Fibroblast of lung (primary cell): ENCODE results near the gene ARSA. TPM values are rescaled to one million over a fixed set of nuclear protein-coding genes. Genes with fewer than 3 reads are reported as not detected.
"Not testable (repeated sequence)": the region's sequence is repeated elsewhere in the genome, so short reads cannot be mapped to it uniquely, and the experiment has no call there.

Experiments used
- DNase-seq, 2 donors: peaks; one replicate each; pipeline versions ENCODE4 v3.0.0 to v3.0.0-alpha.2; 2010; ENCODE audit warnings: low read depth in 2 of 2
- H2AFZ ChIP-seq: 2 replicates; pipeline ENCODE4 v1.5.1; 2012; ENCODE audit warnings: low read length, control low read depth, inconsistent platforms
- H3K27ac ChIP-seq: 2 replicates; pipeline ENCODE4 v1.5.1; 2011; ENCODE audit warnings: low read length, control low read depth; ENCODE audit not compliant: insufficient read depth
- H3K27me3 ChIP-seq: 2 replicates; pipeline ENCODE4 v1.5.1; 2011; ENCODE audit warnings: mild to moderate bottlenecking, low read length; ENCODE audit not compliant: control insufficient read depth, insufficient read depth
- H3K36me3 ChIP-seq: 2 replicates; pipeline ENCODE4 v1.5.1; 2011; ENCODE audit warnings: low read length; ENCODE audit not compliant: control insufficient read depth, insufficient read depth
- H3K4me1 ChIP-seq: 2 replicates; pipeline ENCODE4 v1.5.1; 2011; ENCODE audit warnings: low read length; ENCODE audit not compliant: control insufficient read depth, insufficient read depth; ENCODE audit errors: extremely low read depth
- H3K4me2 ChIP-seq: 2 replicates; pipeline ENCODE4 v1.5.1; 2011; ENCODE audit warnings: low read length, control low read depth; ENCODE audit not compliant: insufficient read depth; ENCODE audit errors: extremely low read depth
- H3K4me3 ChIP-seq, 4 experiments: fragments of 200-600 bp in 1 of 4; sonication (generic) in 1 of 4; replicated peaks in 1 of 4; 2 replicates each; pipeline ENCODE4 v1.5.1; 2011 to 2016; ENCODE audit warnings: low read length in 4 of 4, low read depth in 3 of 4, mild to moderate bottlenecking in 3 of 4, control low read depth in 2 of 4, inconsistent platforms in 1 of 4, mixed read lengths in 1 of 4; ENCODE audit not compliant: insufficient read depth in 1 of 4; ENCODE audit errors: control extremely low read depth in 1 of 4
- H3K79me2 ChIP-seq: 2 replicates; pipeline ENCODE4 v1.5.1; 2012; ENCODE audit warnings: mild to moderate bottlenecking, low read length, inconsistent platforms; ENCODE audit not compliant: control insufficient read depth, insufficient read depth
- H3K9ac ChIP-seq: 2 replicates; pipeline ENCODE4 v1.5.1; 2011; ENCODE audit warnings: mild to moderate bottlenecking, low read length, control low read depth; ENCODE audit not compliant: insufficient read depth
- H3K9me3 ChIP-seq: 2 replicates; pipeline ENCODE4 v1.5.1; 2012; ENCODE audit warnings: low read depth, low read length; ENCODE audit not compliant: control insufficient read depth, insufficient read depth
- H4K20me1 ChIP-seq: 2 replicates; pipeline ENCODE4 v1.5.1; 2011; ENCODE audit warnings: low read length; ENCODE audit not compliant: control insufficient read depth, insufficient read depth; ENCODE audit errors: extremely low read depth
- EZH2 ChIP-seq: IDR thresholded peaks from 2 replicates; pipeline ENCODE4 v1.5.1; 2012; ENCODE audit warnings: low read length, control low read depth, mild to moderate bottlenecking; ENCODE audit errors: missing control alignments
- polyA plus RNA-seq, 2 donors: library from polyadenylated mRNA; depleted of rRNA in 1 of 2; stranded (reverse) in 1 of 2; unstranded in 1 of 2; fragments of >200 nt; gene quantifications; 2 replicates each; pipeline ENCODE4 v1.2.1, GENCODE V29; 2011 to 2012; ENCODE audit warnings: missing spikeins in 1 of 2
- total RNA-seq: library from RNA; depleted of rRNA; stranded (reverse); fragments of >200 nt; gene quantifications from 2 replicates; pipeline ENCODE4 v1.2.1, GENCODE V29; 2014
- TF ChIP-seq, protein P1 (sequence below), 2 donors: IDR thresholded peaks in 1 of 2; conservative IDR thresholded peaks in 1 of 2; 1 replicate in 1 of 2; 2 replicates in 1 of 2; pipeline ENCODE4 v1.5.1; 2011 to 2012; ENCODE audit warnings: low read length in 2 of 2, control low read depth in 1 of 2, inconsistent platforms in 1 of 2, low read depth in 1 of 2, mild to moderate bottlenecking in 1 of 2

Gene ARSA
- total and polyA plus RNA-seq, 2 donors (not counting 1 experiment from before 2014, with no cell fraction given): 10.5 to 19.5 TPM

DNA sequence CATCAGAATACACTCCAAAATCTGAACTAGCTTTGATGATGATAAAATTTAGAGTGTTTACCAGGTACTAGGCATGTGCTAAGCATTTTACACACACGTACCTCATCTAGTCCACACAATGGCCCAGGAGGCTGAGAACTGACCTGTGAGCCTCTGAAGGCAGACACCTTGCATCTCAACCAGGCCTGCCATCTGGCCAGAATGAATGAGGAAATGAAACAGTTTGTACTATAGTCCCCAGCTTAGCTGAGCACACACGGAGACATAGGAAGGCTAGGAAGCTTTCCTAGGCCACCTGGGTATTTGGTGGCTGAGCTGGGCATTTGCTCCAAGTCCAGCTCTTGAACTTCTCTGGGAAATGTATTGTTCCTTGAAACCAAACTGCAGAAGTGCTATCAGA, 37.8 kb upstream of the ARSA start:
- H3K9me3 ChIP-seq: no peaks in the 10 kb centered on the region
- no peaks in the 10 kb centered on the region for H3K79me2 ChIP-seq
- no peaks in the 10 kb centered on the region for H3K4me1 ChIP-seq
- no peak for TF ChIP-seq EZH2
- TF ChIP-seq, protein P1, sequence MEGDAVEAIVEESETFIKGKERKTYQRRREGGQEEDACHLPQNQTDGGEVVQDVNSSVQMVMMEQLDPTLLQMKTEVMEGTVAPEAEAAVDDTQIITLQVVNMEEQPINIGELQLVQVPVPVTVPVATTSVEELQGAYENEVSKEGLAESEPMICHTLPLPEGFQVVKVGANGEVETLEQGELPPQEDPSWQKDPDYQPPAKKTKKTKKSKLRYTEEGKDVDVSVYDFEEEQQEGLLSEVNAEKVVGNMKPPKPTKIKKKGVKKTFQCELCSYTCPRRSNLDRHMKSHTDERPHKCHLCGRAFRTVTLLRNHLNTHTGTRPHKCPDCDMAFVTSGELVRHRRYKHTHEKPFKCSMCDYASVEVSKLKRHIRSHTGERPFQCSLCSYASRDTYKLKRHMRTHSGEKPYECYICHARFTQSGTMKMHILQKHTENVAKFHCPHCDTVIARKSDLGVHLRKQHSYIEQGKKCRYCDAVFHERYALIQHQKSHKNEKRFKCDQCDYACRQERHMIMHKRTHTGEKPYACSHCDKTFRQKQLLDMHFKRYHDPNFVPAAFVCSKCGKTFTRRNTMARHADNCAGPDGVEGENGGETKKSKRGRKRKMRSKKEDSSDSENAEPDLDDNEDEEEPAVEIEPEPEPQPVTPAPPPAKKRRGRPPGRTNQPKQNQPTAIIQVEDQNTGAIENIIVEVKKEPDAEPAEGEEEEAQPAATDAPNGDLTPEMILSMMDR (conservative IDR thresholded peaks at IDR 0.05 in 1 of 2, IDR thresholded peaks at IDR 0.05 in 1 of 2; ENCODE audit: low read depth in 1 of 2, low read length in 2 of 2): no peak
- no peak overlapping the region for H3K4me3 ChIP-seq
- DNase-seq: no peak
- no peak overlapping the region for H3K9ac ChIP-seq
- H2AFZ ChIP-seq: no peak overlapping the region
- H3K27me3 ChIP-seq: peaks cover under 1% of the 10 kb centered on the region
- no peaks in the 10 kb centered on the region for H4K20me1 ChIP-seq
- no peaks in the 10 kb centered on the region for H3K36me3 ChIP-seq
- H3K27ac ChIP-seq: no peak overlapping the region
- no peak overlapping the region for H3K4me2 ChIP-seq

GRCh38 chr22:50665212-50665611, 37.3 kb upstream of the ARSA start:
- Histone ChIP-seq H3K4me3 (no peak overlapping the region), H2AFZ (no peak overlapping the region), H3K79me2 (no peaks in the 10 kb centered on the region), H3K4me2 (no peak overlapping the region), H3K9me3 (no peaks in the 10 kb centered on the region), H3K4me1 (no peaks in the 10 kb centered on the region), H3K9ac (no peak overlapping the region), H3K36me3 (no peaks in the 10 kb centered on the region), H3K27ac (no peak overlapping the region), H4K20me1 (no peaks in the 10 kb centered on the region), H3K27me3 (no peaks in the 10 kb centered on the region)
- no peak for TF ChIP-seq EZH2
- TF ChIP-seq, protein P1 (conservative IDR thresholded peaks at IDR 0.05 in 1 of 2, IDR thresholded peaks at IDR 0.05 in 1 of 2; ENCODE audit: low read depth in 1 of 2, low read length in 2 of 2): no peak
- no peak for DNase-seq

DNA sequence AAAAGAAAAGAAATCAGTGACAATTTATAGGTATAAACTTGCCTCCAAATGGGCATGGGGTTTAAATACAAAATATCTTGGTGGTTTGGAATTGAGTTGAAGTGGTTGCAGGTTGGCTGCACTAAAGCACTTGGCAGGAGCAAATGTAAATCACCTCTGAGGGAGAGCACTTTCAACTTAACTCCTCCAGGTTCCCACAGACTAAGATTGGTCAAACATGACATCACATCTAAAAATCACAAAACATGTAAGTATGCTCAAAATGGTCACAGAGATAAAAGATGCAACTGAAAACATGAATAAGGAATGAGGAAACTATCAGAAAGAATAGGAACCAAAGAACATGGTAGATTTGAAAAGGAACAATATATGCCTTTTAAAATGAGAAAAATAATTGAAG, 32.4 kb upstream of the ARSA start:
- no peak overlapping the region for H3K9ac ChIP-seq
- TF ChIP-seq, protein P1 (conservative IDR thresholded peaks at IDR 0.05 in 1 of 2, IDR thresholded peaks at IDR 0.05 in 1 of 2; ENCODE audit: low read depth in 1 of 2, low read length in 2 of 2): no peak
- no peak for TF ChIP-seq EZH2
- no peaks in the 10 kb centered on the region for H3K36me3 ChIP-seq
- H3K9me3 ChIP-seq: no peaks in the 10 kb centered on the region
- no peaks in the 10 kb centered on the region for H3K79me2 ChIP-seq
- no peak for DNase-seq
- no peaks in the 10 kb centered on the region for H4K20me1 ChIP-seq
- H3K4me1 ChIP-seq: peaks cover 4% of the 10 kb centered on the region
- no peak overlapping the region for H3K4me3 ChIP-seq
- H3K27ac ChIP-seq: no peak overlapping the region
- no peaks in the 10 kb centered on the region for H3K27me3 ChIP-seq
- no peak overlapping the region for H3K4me2 ChIP-seq
- no peak overlapping the region for H2AFZ ChIP-seq

DNA sequence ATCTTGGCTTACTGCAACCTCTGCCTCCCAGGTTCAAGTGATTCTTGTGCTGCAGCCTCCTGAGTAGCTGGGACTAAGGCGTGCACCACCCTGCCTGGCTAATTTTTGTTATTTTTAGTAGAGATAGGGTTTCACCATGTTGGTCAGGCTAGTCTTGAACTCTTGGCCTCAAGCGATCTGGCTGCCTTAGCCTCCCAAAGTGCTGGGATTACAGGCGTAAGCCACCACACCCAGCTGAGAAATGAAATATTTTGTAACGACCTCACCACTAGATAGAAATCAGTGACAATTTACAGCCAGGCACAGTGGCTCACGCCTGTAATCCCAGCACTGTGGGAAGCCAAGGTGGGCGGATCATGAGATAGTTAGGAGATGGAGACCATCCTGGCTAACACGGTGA, 31.8 kb upstream of the ARSA start:
- not testable (repeated sequence) for H3K4me2 ChIP-seq, H3K79me2 ChIP-seq, H2AFZ ChIP-seq, H3K9me3 ChIP-seq, H3K4me3 ChIP-seq, H3K27ac ChIP-seq, H3K27me3 ChIP-seq, DNase-seq, H3K4me1 ChIP-seq, H4K20me1 ChIP-seq, H3K36me3 ChIP-seq, H3K9ac ChIP-seq
